Progenitor cell of endocrine pancreas (in vitro differentiated cells): Measurements from ENCODE around the gene SRPK2. TPM values are rescaled to one million over a fixed set of nuclear protein-coding genes. Genes with fewer than 3 reads are reported as not detected.

Experiments
- DNase-seq: peaks from one replicate; pipeline ENCODE4 v3.0.0; 2021; ENCODE audit warnings: low spot score; ENCODE audit not compliant: unreplicated experiment
- H3K27ac Mint-ChIP-seq: 2 replicates; pipeline ENCODE4 v1.8.0; 2021; ENCODE audit warnings: mild to moderate bottlenecking, moderate library complexity, mixed read lengths
- H3K27me3 Mint-ChIP-seq: 2 replicates; pipeline ENCODE4 v1.8.0; 2021; ENCODE audit warnings: mixed read lengths
- H3K36me3 Mint-ChIP-seq: 2 replicates; pipeline ENCODE4 v1.8.0; 2022; ENCODE audit warnings: mixed read lengths; ENCODE audit not compliant: insufficient read depth
- H3K4me1 Mint-ChIP-seq: 2 replicates; pipeline ENCODE4 v1.8.0; 2021; ENCODE audit warnings: low read depth, mixed read lengths
- H3K4me3 Mint-ChIP-seq: 2 replicates; pipeline ENCODE4 v1.8.0; 2021; ENCODE audit warnings: low read depth, mild to moderate bottlenecking, moderate library complexity, mixed read lengths
- H3K9me3 Mint-ChIP-seq: 2 replicates; pipeline ENCODE4 v1.8.0; 2021; ENCODE audit warnings: low read depth, mixed read lengths
- CTCF ChIP-seq: fragments of 200-600 bp; sonication (generic); IDR thresholded peaks from one replicate; pipeline ENCODE4 v1.5.0; 2021; ENCODE audit warnings: antibody characterized with exemption, mild to moderate bottlenecking; ENCODE audit not compliant: unreplicated experiment
- total RNA-seq: library from RNA; stranded (reverse); gene quantifications from 2 replicates; pipeline ENCODE4 v1.2.1, GENCODE V29; 2021

The SRPK2 gene
- total RNA-seq, 1 donor from 2014 or later, result 78.8 TPM

DNA sequence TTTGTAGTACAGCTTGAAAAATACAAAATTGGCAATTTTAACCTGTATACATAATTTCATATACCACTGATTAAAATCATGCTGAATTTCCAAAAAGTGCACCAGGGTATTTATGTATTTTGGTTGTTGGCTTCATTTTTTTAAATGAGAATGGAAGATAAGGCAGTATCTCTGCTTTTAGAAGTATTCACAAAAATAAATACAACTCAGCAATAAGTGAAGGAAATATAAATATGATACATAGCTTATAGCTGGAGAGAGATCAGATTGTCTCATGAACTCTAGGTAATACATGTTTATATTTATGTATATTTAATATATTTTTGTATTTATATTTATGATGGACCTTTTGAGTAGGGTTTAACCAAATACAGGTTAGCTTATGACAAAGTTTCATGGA is 293.8 kb downstream of the SRPK2 start:
- peaks cover 17% of the 10 kb centered on the region for H3K36me3 Mint-ChIP-seq
- no peak for DNase-seq
- no peaks in the 10 kb centered on the region for H3K9me3 Mint-ChIP-seq
- H3K4me1 Mint-ChIP-seq, result peaks cover under 1% of the 10 kb centered on the region
- no peaks in the 10 kb centered on the region for H3K27me3 Mint-ChIP-seq
- H3K27ac Mint-ChIP-seq, result no peak overlapping the region
- no peak for TF ChIP-seq CTCF
- no peak overlapping the region for H3K4me3 Mint-ChIP-seq

- H3K9me3 Mint-ChIP-seq, result no peaks in the 10 kb centered on the region
- no peak overlapping the region for H3K4me3 Mint-ChIP-seq
- no peak for DNase-seq
- H3K27me3 Mint-ChIP-seq, result no peaks in the 10 kb centered on the region
- H3K27ac Mint-ChIP-seq, result peak overlapping the region; percentile 54
- peaks cover 39% of the 10 kb centered on the region for H3K36me3 Mint-ChIP-seq
- H3K4me1 Mint-ChIP-seq, result peaks cover 2% of the 10 kb centered on the region
- no peak for TF ChIP-seq CTCF
Measured at GRCh38 chr7:105088456-105088855, 300.3 kb downstream of the SRPK2 start.

- Mint-ChIP-seq H3K27me3 (no peaks in the 10 kb centered on the region), H3K36me3 (peaks cover 37% of the 10 kb centered on the region), H3K9me3 (no peaks in the 10 kb centered on the region), H3K4me1 (peaks cover 2% of the 10 kb centered on the region), H3K27ac (peak overlapping the region; percentile 54), H3K4me3 (no peak overlapping the region)
- DNase-seq, result no peak
- TF ChIP-seq CTCF, result no peak
Measured at GRCh38 chr7:105087981-105088380, 300.7 kb downstream of the SRPK2 start.

GRCh38 chr7:105086850-105087249 is 301.9 kb downstream of the SRPK2 start:
- H3K27me3 Mint-ChIP-seq, result no peaks in the 10 kb centered on the region
- no peak for TF ChIP-seq CTCF
- peaks cover 38% of the 10 kb centered on the region for H3K36me3 Mint-ChIP-seq
- no peak overlapping the region for H3K27ac Mint-ChIP-seq
- no peak overlapping the region for H3K4me3 Mint-ChIP-seq
- DNase-seq, result no peak
- peaks cover 2% of the 10 kb centered on the region for H3K4me1 Mint-ChIP-seq
- no peaks in the 10 kb centered on the region for H3K9me3 Mint-ChIP-seq

- H3K27ac Mint-ChIP-seq, result no peak overlapping the region
- H3K4me3 Mint-ChIP-seq, result no peak overlapping the region
Measured at GRCh38 chr7:105084581-105084980, 304.1 kb downstream of the SRPK2 start.

More at GRCh38 chr7:105084581-105084980, 304.1 kb downstream of the SRPK2 start:
- Mint-ChIP-seq H3K36me3 (peaks cover 42% of the 10 kb centered on the region), H3K27me3 (no peaks in the 10 kb centered on the region), H3K9me3 (no peaks in the 10 kb centered on the region), H3K4me1 (no peaks in the 10 kb centered on the region)
- no peak for DNase-seq
- TF ChIP-seq CTCF, result no peak
